Measurements from ENCODE around the gene RUFY2.

- no peak for TF ChIP-seq ZNF274 (IDR thresholded peaks at IDR 0.05; ENCODE audit: low read depth, low read length)
- no peak for TF ChIP-seq YY1 (IDR thresholded peaks at IDR 0.05; ENCODE audit: insufficient read depth, insufficient read length)
Observed at GRCh38 chr10:68446179-68446578, 39.1 kb upstream of the RUFY2 start.

Data from NT2/D1 (cell line).